ENCODE data around the gene PRICKLE4. TPM values are rescaled to one million over a fixed set of nuclear protein-coding genes. Genes with fewer than 3 reads are reported as not detected.

PRICKLE4 gene
- total RNA-seq, 1 experiment from 2014 or later = 0.70 TPM

DNA sequence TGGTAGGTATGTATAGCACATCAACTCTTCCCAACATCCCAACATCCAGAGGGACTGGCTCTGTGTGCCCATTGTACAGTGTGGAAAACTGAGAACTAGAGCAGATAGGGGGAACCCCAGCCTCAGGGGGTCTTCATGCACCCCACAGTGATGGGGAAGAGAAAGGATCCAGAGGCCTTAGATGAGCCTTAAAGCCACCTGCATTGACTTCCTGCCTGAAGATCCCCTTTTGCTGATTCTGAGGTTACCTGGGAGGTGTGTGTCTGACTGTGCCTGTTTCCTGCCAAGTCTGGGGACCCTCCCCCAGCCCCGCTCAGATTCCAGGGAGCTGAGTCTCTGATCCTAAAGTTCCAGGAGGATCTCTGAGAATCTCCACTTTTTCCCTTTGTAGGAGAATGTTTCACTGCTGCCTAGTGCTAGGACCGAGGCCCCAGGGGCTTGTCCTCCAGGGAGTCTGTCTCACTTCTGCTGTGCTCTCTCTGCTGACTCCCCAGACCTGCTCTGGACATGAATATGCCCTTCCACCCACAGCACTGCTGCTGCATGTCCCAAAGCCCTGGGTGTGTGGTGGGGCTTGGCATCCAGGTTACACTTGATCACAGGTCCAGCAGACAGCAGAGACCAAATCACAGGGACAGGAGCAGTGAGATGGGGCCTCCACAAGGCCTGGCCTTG lies 20.5 kb upstream of the PRICKLE4 start:
- no peak overlapping the region for H3K14ac ChIP-seq (ENCODE audit: insufficient read depth, low read length)
- no peak overlapping the region for H2BK20ac ChIP-seq (ENCODE audit: low read depth, low read length, poor library complexity, severe bottlenecking)
- H3K9me3 ChIP-seq (ENCODE audit: control insufficient read depth, low read depth, low read length) = no peaks in the 10 kb centered on the region
- no peak overlapping the region for H2BK12ac ChIP-seq (ENCODE audit: insufficient read length, low read depth, low read length)
- H3K27ac ChIP-seq (ENCODE audit: insufficient read length, low read depth, low read length) = no peak overlapping the region
- H4K91ac ChIP-seq (ENCODE audit: insufficient read length, low read depth, low read length) = no peak overlapping the region
- H3K27ac Mint-ChIP-seq = peak overlapping the region in 1 of 3 experiments; percentile 24; a peak in 1 of 7 replicates
- H4K8ac ChIP-seq (replicated peaks; ENCODE audit: insufficient read length, low read depth, low read length) = no peak overlapping the region
- H3K18ac ChIP-seq (ENCODE audit: insufficient read length, low read depth, low read length) = no peak overlapping the region
- H2BK5ac ChIP-seq (ENCODE audit: insufficient read length, low read length) = no peak overlapping the region
- H3K23me2 ChIP-seq (ENCODE audit: insufficient read length, low read depth, low read length, poor library complexity, severe bottlenecking) = no peaks in the 10 kb centered on the region
- H3K23ac ChIP-seq (ENCODE audit: insufficient read length, low read depth, low read length) = no peak overlapping the region
- H2BK120ac ChIP-seq (ENCODE audit: low read depth, low read length, poor library complexity, severe bottlenecking) = no peak overlapping the region
- H2AK5ac ChIP-seq (ENCODE audit: insufficient read length, low read length) = no peak overlapping the region
- no peak overlapping the region for H3T11ph ChIP-seq (ENCODE audit: low read length)
- no peak overlapping the region for H3K9ac ChIP-seq (ENCODE audit: extremely low read depth, insufficient read length, low read length)
- H3K79me1 ChIP-seq (ENCODE audit: insufficient read depth, low read depth, low read length, poor library complexity, severe bottlenecking) = no peaks in the 10 kb centered on the region
- H4K5ac ChIP-seq (ENCODE audit: insufficient read length, low read depth, low read length) = no peak overlapping the region
- WGBS (ENCODE audit: extremely low coverage, insufficient read length, low lambda C conversion rate) = no CpG with 5 or more reads among the region's 2 CpGs
- H2AFZ ChIP-seq (ENCODE audit: low read length) = no peak overlapping the region
- H4K20me1 ChIP-seq (ENCODE audit: control insufficient read depth, insufficient read depth, insufficient read length) = no peaks in the 10 kb centered on the region
- no peaks in the 10 kb centered on the region; a peak in 1 of 7 replicates for H3K36me3 Mint-ChIP-seq (ENCODE audit: insufficient read depth in 1 of 3, low read depth in 3 of 3)
- no peaks in the 10 kb centered on the region for H3K27me3 ChIP-seq (ENCODE audit: insufficient read depth, low read length)
- no peaks in the 10 kb centered on the region for H3K79me2 ChIP-seq (ENCODE audit: insufficient read depth, low read length)
- DNase-seq = no peak
- no peak overlapping the region; a peak in 1 of 5 replicates for H3K4me3 Mint-ChIP-seq
- H3K56ac ChIP-seq (ENCODE audit: insufficient read length, low read depth, low read length) = no peak overlapping the region
- H3K4me2 ChIP-seq (ENCODE audit: insufficient read depth, insufficient read length, low read length) = no peak overlapping the region
- H3K4me1 Mint-ChIP-seq = peaks cover 5% of the 10 kb centered on the region in 2 experiments; a peak in 2 of 4 replicates
- no peak overlapping the region for H2BK15ac ChIP-seq (ENCODE audit: low read depth, low read length)
- no peak for TF ChIP-seq CTCF (conservative IDR thresholded peaks at IDR 0.05)
- no peaks in the 10 kb centered on the region for H3K4me1 ChIP-seq (ENCODE audit: insufficient read depth, low read length)
- no peak overlapping the region for H3K4ac ChIP-seq (ENCODE audit: low read depth, low read length)
- no peaks in the 10 kb centered on the region; a peak in 1 of 5 replicates for H3K9me3 Mint-ChIP-seq
- H3K27me3 Mint-ChIP-seq (ENCODE audit: low read depth) = peaks cover 15% of the 10 kb centered on the region
